H1 (cell line): Measurements from ENCODE around the gene ITGA8. TPM values are rescaled to one million over a fixed set of nuclear protein-coding genes. Genes with fewer than 3 reads are reported as not detected.

Source experiments
- polyA plus RNA-seq, 7 experiments: library from polyadenylated mRNA; depleted of rRNA in 3 of 7; stranded (reverse) in 5 of 7; unstranded in 2 of 7; fragments of >200 nt in 5 of 7; fragments of 200-250 nt in 2 of 7; gene quantifications; 1 replicate in 5 of 7; 2 replicates in 1 of 7; 4 replicates in 1 of 7; pipeline versions ENCODE4 v1.2.1 to v1.2.3, GENCODE V29; 2011 to 2013; ENCODE audit warnings: missing spikeins in 2 of 7, mixed read lengths in 2 of 7
- total RNA-seq: library from RNA; stranded (reverse); fragmentation: NEBNext Ultra II Directional; extraction: Animal tissue kit (Norgen Biotek cat#: 25700); gene quantifications from 2 replicates; pipeline ENCODE4 v1.2.1, GENCODE V29; 2021

Gene ITGA8
- total and polyA plus RNA-seq, 2 of the 8 experiments (the other 6 are each of a cell fraction or from before 2014, with no cell fraction given): not detected

Other genes starting within 250 kb of the ITGA8 start
- 13.1 and 13.6 TPM in 2 replicates for gene MINDY3, start 140.6 kb upstream of the ITGA8 start, total RNA-seq
- gene MINDY3, start 140.6 kb upstream of the ITGA8 start, polyA plus RNA-seq (2011; rRNA removed): 3.0 and 4.6 TPM in 2 replicates